HG03095 (cell line): ENCODE results near the gene OTOA.
"Not testable (repeated sequence)": the region's sequence is repeated elsewhere in the genome, so short reads cannot be mapped to it uniquely, and the experiment has no call there.

Source experiments
- ATAC-seq: cut with Tn5 transposase; IDR thresholded peaks from one replicate; pipeline ENCODE4 v1.9.1; 2021; ENCODE audit warnings: moderate library complexity; ENCODE audit not compliant: unreplicated experiment

OTOA gene

GRCh38 chr16:21801538-21802374 lies 138.0 kb downstream of the OTOA start:
- ATAC-seq = not testable (repeated sequence)

- ATAC-seq = not testable (repeated sequence)
Measured at GRCh38 chr16:21802375-21802663, 138.6 kb downstream of the OTOA start.
